GM11168 (cell line): Measurements from ENCODE around the gene ZBTB21.

ENCODE experiments used
- in situ Hi-C: fragments of 300-500 bp; cut with MboI; formaldehyde crosslinking; loops from one replicate; pipeline ENCODE4 v1.12.0; 2022; ENCODE audit warnings: low sequenced_read_pairs; ENCODE audit not compliant: unreplicated experiment

ZBTB21 gene

GRCh38 chr21:42022091-42022430 is 11.9 kb upstream of the ZBTB21 start:
- in situ Hi-C loops, result no loop called here

- in situ Hi-C loops, result no loop called here
Observed at GRCh38 chr21:42021371-42022090, 11.4 kb upstream of the ZBTB21 start.

- in situ Hi-C loops, result no loop called here
Observed at GRCh38 chr21:42019706-42020105, 9.5 kb upstream of the ZBTB21 start.

GRCh38 chr21:42019101-42019605 is 9.0 kb upstream of the ZBTB21 start:
- in situ Hi-C loops, result no loop called here

GRCh38 chr21:42017022-42017421 is 6.9 kb upstream of the ZBTB21 start:
- in situ Hi-C loops, result no loop called here

GRCh38 chr21:42016364-42016985 is 6.3 kb upstream of the ZBTB21 start:
- in situ Hi-C loops, result no loop called here

GRCh38 chr21:42013931-42014330 is 3.8 kb upstream of the ZBTB21 start:
- in situ Hi-C loops, result no loop called here

- in situ Hi-C loops, result no loop called here
Observed at GRCh38 chr21:42013376-42013775, 3.2 kb upstream of the ZBTB21 start.

GRCh38 chr21:42012763-42013329 is 2.7 kb upstream of the ZBTB21 start:
- in situ Hi-C loops, result no loop called here

GRCh38 chr21:42012344-42012743 is 2.2 kb upstream of the ZBTB21 start:
- in situ Hi-C loops, result no loop called here

- in situ Hi-C loops, result no loop called here
Observed at GRCh38 chr21:42010507-42011495, 641 bp upstream of the ZBTB21 start.

GRCh38 chr21:42009018-42009830 is 936 bp downstream of the ZBTB21 start:
- in situ Hi-C loops, result loop anchor here (10.0 kb wide), 1 partner anchor 106 kb away; no protein-coding TSS in a partner anchor

- in situ Hi-C loops, result loop anchor here (10.0 kb wide), 1 partner anchor 107 kb away; no protein-coding TSS in a partner anchor
Observed at GRCh38 chr21:42007356-42007940, 2.7 kb downstream of the ZBTB21 start.

GRCh38 chr21:42006765-42007164 is 3.4 kb downstream of the ZBTB21 start:
- in situ Hi-C loops, result loop anchor here (10.0 kb wide), 1 partner anchor 108 kb away; no protein-coding TSS in a partner anchor

- in situ Hi-C loops, result loop anchor here (10.0 kb wide), 1 partner anchor 110 kb away; no protein-coding TSS in a partner anchor
Observed at GRCh38 chr21:42004406-42005199, 5.6 kb downstream of the ZBTB21 start.

- in situ Hi-C loops, result loop anchor here (10.0 kb wide), 1 partner anchor 112 kb away; no protein-coding TSS in a partner anchor
Observed at GRCh38 chr21:42003051-42003461, 7.1 kb downstream of the ZBTB21 start.

GRCh38 chr21:42002421-42002958 is 7.7 kb downstream of the ZBTB21 start:
- in situ Hi-C loops, result loop anchor here (10.0 kb wide), 1 partner anchor 112 kb away; no protein-coding TSS in a partner anchor

GRCh38 chr21:42001781-42002180 is 8.4 kb downstream of the ZBTB21 start:
- in situ Hi-C loops, result loop anchor here (10.0 kb wide), 1 partner anchor 113 kb away; no protein-coding TSS in a partner anchor
